HepG2 (cell line): ENCODE results near the gene TBC1D5. TPM values are rescaled to one million over a fixed set of nuclear protein-coding genes. Genes with fewer than 3 reads are reported as not detected.

Experiments used
- ATF1 ChIP-seq: IDR thresholded peaks from 2 replicates; pipeline ENCODE4 v1.6.1; 2016; ENCODE audit warnings: mild to moderate bottlenecking, control low read depth
- CAMTA2 ChIP-seq: sonication (generic); formaldehyde crosslinking; IDR thresholded peaks from 2 replicates; pipeline ENCODE4 v1.4.0; 2020; ENCODE audit warnings: mild to moderate bottlenecking, missing genetic modification reagents, borderline replicate concordance
- CREB1 ChIP-seq, 2 experiments: fragments of 450-650 bp in 1 of 2; IDR thresholded peaks; 2 replicates each; pipeline ENCODE4 v1.6.1; 2016 to 2017; ENCODE audit warnings: control low read depth in 1 of 2, mild to moderate bottlenecking in 1 of 2, missing compliant biosample characterization in 1 of 2, missing genetic modification characterization in 1 of 2
- ERF ChIP-seq: IDR thresholded peaks from 2 replicates; pipeline ENCODE4 v1.6.1; 2018; ENCODE audit warnings: missing biosample characterization, missing genetic modification reagents
- FOXP4 ChIP-seq: sonication (generic); formaldehyde crosslinking; IDR thresholded peaks from 2 replicates; pipeline ENCODE4 v1.4.0; 2020; ENCODE audit warnings: missing genetic modification reagents
- GABPA ChIP-seq, 2 experiments: IDR thresholded peaks; 2 replicates each; pipeline ENCODE4 v1.6.1; 2011 to 2016; ENCODE audit warnings: low read depth in 2 of 2, low read length in 1 of 2, missing biosample characterization in 1 of 2, missing genetic modification characterization in 1 of 2
- GLI4 ChIP-seq: sonication (generic); formaldehyde crosslinking; IDR thresholded peaks from 2 replicates; pipeline ENCODE4 v1.5.1; 2020; ENCODE audit warnings: missing genetic modification reagents, mild to moderate bottlenecking, moderate library complexity, borderline replicate concordance
- HDAC1 ChIP-seq: sonication (generic); formaldehyde crosslinking; IDR thresholded peaks from 2 replicates; pipeline ENCODE4 v1.5.1; 2020; ENCODE audit warnings: mild to moderate bottlenecking, missing genetic modification reagents
- HDAC2 ChIP-seq: sonication (generic); formaldehyde crosslinking; IDR thresholded peaks from 2 replicates; pipeline ENCODE4 v1.4.0; 2020; ENCODE audit warnings: missing genetic modification reagents
- IKZF1 ChIP-seq: fragments of 450-650 bp; IDR thresholded peaks from 2 replicates; pipeline ENCODE4 v1.7.1; 2016
- KAT7 ChIP-seq: IDR thresholded peaks from 2 replicates; pipeline ENCODE4 v1.6.1; 2018; ENCODE audit warnings: borderline replicate concordance, missing compliant biosample characterization
- MAFK ChIP-seq, 2 experiments: IDR thresholded peaks in 1 of 2; conservative IDR thresholded peaks in 1 of 2; 2 replicates each; pipeline ENCODE4 v1.6.1; 2011; ENCODE audit warnings: improper control_type of control experiment in 2 of 2, low read length in 2 of 2
- MEF2D ChIP-seq: sonication (generic); formaldehyde crosslinking; IDR thresholded peaks from 2 replicates; pipeline ENCODE4 v1.5.1; 2020; ENCODE audit warnings: mild to moderate bottlenecking, missing genetic modification reagents
- NFIC ChIP-seq: IDR thresholded peaks from 2 replicates; pipeline ENCODE4 v1.6.1; 2012; ENCODE audit warnings: mild to moderate bottlenecking, low read length, inconsistent platforms
- NR2F2 ChIP-seq: IDR thresholded peaks from 2 replicates; pipeline ENCODE4 v1.6.1; 2012; ENCODE audit warnings: low read depth, inconsistent platforms, borderline replicate concordance
- RCOR2 ChIP-seq: IDR thresholded peaks from 2 replicates; pipeline ENCODE4 v1.6.1; 2016; ENCODE audit warnings: missing biosample characterization, missing genetic modification reagents
- SOX5 ChIP-seq: IDR thresholded peaks from 2 replicates; pipeline ENCODE4 v1.6.1; 2016; ENCODE audit warnings: borderline replicate concordance
- ZNF121 ChIP-seq: sonication (generic); formaldehyde crosslinking; IDR thresholded peaks from 2 replicates; pipeline ENCODE4 v1.5.0; 2020; ENCODE audit warnings: mild to moderate bottlenecking, missing genetic modification reagents
- ZNF547 ChIP-seq: sonication (generic); formaldehyde crosslinking; IDR thresholded peaks from 2 replicates; pipeline ENCODE4 v1.5.1; 2020; ENCODE audit warnings: mild to moderate bottlenecking, missing genetic modification reagents
- ZNF704 ChIP-seq: sonication (generic); formaldehyde crosslinking; IDR thresholded peaks from 2 replicates; pipeline ENCODE4 v1.8.1; 2023; ENCODE audit warnings: mild to moderate bottlenecking, inconsistent platforms, moderate library complexity, missing genetic modification reagents, borderline replicate concordance
- polyA plus RNA-seq, 8 experiments: library from polyadenylated mRNA; depleted of rRNA in 3 of 8; stranded (reverse) in 7 of 8; unstranded in 1 of 8; fragments of >200 nt; fragmentation: Illumina TruSeq in 4 of 8; extraction: Trizol in 4 of 8; gene quantifications; 2 replicates each; pipeline versions ENCODE4 v1.2.1 to v1.2.3, GENCODE V29; 2011 to 2016; ENCODE audit warnings: low read depth in 4 of 8, missing spikeins in 1 of 8, mixed read lengths in 1 of 8; ENCODE audit not compliant: insufficient read depth in 1 of 8
- total RNA-seq, 5 experiments: library from RNA; depleted of rRNA; stranded (reverse); fragments of >200 nt; fragmentation: Illumina TruSeq; extraction: Trizol; gene quantifications; 2 replicates each; pipeline ENCODE4 v1.2.3, GENCODE V29; 2016; ENCODE audit warnings: low read depth in 1 of 5
- TF ChIP-seq, protein P1 (sequence below): IDR thresholded peaks from 2 replicates; pipeline ENCODE4 v1.6.1; 2016; ENCODE audit warnings: mild to moderate bottlenecking
- TF ChIP-seq, protein P2 (sequence below): sonication (generic); formaldehyde crosslinking; IDR thresholded peaks from 2 replicates; pipeline ENCODE4 v1.4.0; 2020; ENCODE audit warnings: mild to moderate bottlenecking, missing genetic modification reagents, borderline replicate concordance

TBC1D5 gene
- total and polyA plus RNA-seq, 2 of the 13 experiments (the other 11 are each of a cell fraction or from before 2014, with no cell fraction given): 19.2 to 33.3 TPM

DNA sequence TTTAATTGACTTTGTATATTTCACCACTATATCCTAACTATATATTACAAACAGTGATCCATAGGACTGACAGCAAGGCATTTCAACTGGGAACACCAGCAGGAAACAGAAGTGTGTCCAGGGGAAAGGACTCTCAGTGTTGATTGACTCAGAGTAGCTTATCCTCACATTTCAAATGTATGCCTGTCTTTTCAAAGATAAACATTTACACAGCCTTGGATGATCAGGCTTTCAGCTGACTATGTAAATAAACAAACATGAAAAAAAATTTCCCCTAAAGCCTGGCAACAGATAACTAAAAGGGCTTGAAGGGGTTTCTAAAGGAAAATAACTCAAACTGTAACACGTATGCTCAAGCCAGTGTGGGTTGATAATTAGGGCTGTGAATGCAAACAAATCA is 321.8 kb downstream of the TBC1D5 start (continued):
- TF ChIP-seq GLI4 (CRISPR knock-in tag) (no peak), ZNF704 (no peak), NR2F2 (0 out of 2 replicates have a peak, but pooled peaks have one; percentile 35), NFIC (peak; percentile 87; the same call in 1 of the 2 replicates), CAMTA2 (no peak), ZNF547 (no peak), GABPA (IDR thresholded peaks at IDR 0.05; ENCODE audit: low read depth, low read length) (no peak), GABPA (CRISPR knock-in tag; IDR thresholded peaks at IDR 0.05; ENCODE audit: low read depth) (peak; percentile 26; the same call in 1 of the 2 replicates), ZNF121 (CRISPR knock-in tag) (no peak), KAT7 (CRISPR knock-in tag) (no peak), MEF2D (CRISPR knock-in tag) (peak; percentile 28; the same call in 1 of the 2 replicates), CREB1 (IDR thresholded peaks at IDR 0.05) (no peak), CREB1 (CRISPR knock-in tag; IDR thresholded peaks at IDR 0.05) (peak; percentile 55), FOXP4 (CRISPR knock-in tag) (peak; percentile 91), HDAC1 (CRISPR knock-in tag) (0 out of 2 replicates have a peak, but pooled peaks have one; percentile 37), HDAC2 (CRISPR knock-in tag) (peak; percentile 65), SOX5 (CRISPR knock-in tag) (peak; percentile 59; the same call in 1 of the 2 replicates), ATF1 (CRISPR knock-in tag) (peak; percentile 29; the same call in 1 of the 2 replicates), MAFK (conservative IDR thresholded peaks at IDR 0.05 in 1 of 2, IDR thresholded peaks at IDR 0.05 in 1 of 2; ENCODE audit: low read length in 2 of 2) (peak; percentile 68 to 76), IKZF1 (no peak), ERF (CRISPR knock-in tag) (peak; percentile 54; the same call in 1 of the 2 replicates), RCOR2 (CRISPR knock-in tag) (peak; percentile 40; the same call in 1 of the 2 replicates)
- TF ChIP-seq, protein P1, sequence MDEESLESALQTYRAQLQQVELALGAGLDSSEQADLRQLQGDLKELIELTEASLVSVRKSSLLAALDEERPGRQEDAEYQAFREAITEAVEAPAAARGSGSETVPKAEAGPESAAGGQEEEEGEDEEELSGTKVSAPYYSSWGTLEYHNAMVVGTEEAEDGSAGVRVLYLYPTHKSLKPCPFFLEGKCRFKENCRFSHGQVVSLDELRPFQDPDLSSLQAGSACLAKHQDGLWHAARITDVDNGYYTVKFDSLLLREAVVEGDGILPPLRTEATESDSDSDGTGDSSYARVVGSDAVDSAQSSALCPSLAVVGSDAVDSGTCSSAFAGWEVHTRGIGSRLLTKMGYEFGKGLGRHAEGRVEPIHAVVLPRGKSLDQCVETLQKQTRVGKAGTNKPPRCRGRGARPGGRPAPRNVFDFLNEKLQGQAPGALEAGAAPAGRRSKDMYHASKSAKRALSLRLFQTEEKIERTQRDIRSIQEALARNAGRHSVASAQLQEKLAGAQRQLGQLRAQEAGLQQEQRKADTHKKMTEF (CRISPR knock-in tag): peak; percentile 70
- TF ChIP-seq, protein P2, sequence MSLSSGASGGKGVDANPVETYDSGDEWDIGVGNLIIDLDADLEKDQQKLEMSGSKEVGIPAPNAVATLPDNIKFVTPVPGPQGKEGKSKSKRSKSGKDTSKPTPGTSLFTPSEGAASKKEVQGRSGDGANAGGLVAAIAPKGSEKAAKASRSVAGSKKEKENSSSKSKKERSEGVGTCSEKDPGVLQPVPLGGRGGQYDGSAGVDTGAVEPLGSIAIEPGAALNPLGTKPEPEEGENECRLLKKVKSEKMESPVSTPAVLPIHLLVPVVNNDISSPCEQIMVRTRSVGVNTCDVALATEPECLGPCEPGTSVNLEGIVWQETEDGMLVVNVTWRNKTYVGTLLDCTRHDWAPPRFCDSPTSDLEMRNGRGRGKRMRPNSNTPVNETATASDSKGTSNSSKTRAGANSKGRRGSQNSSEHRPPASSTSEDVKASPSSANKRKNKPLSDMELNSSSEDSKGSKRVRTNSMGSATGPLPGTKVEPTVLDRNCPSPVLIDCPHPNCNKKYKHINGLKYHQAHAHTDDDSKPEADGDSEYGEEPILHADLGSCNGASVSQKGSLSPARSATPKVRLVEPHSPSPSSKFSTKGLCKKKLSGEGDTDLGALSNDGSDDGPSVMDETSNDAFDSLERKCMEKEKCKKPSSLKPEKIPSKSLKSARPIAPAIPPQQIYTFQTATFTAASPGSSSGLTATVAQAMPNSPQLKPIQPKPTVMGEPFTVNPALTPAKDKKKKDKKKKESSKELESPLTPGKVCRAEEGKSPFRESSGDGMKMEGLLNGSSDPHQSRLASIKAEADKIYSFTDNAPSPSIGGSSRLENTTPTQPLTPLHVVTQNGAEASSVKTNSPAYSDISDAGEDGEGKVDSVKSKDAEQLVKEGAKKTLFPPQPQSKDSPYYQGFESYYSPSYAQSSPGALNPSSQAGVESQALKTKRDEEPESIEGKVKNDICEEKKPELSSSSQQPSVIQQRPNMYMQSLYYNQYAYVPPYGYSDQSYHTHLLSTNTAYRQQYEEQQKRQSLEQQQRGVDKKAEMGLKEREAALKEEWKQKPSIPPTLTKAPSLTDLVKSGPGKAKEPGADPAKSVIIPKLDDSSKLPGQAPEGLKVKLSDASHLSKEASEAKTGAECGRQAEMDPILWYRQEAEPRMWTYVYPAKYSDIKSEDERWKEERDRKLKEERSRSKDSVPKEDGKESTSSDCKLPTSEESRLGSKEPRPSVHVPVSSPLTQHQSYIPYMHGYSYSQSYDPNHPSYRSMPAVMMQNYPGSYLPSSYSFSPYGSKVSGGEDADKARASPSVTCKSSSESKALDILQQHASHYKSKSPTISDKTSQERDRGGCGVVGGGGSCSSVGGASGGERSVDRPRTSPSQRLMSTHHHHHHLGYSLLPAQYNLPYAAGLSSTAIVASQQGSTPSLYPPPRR (CRISPR knock-in tag): peak; percentile 81; the same call in 1 of the 2 replicates
